Sigmoid colon (tissue), 7 donors: ENCODE measurements around the gene FITM2. TPM values are rescaled to one million over a fixed set of nuclear protein-coding genes. Genes with fewer than 3 reads are reported as not detected.

Experiments used
- DNase-seq: peaks from one replicate; pipeline ENCODE4 v3.0.0-alpha.2; 2019
- H3K27ac ChIP-seq, 4 donors: fragments of 200-600 bp; sonication (generic); one replicate each; pipeline ENCODE4 v1.5.1; 2016 to 2019; ENCODE audit warnings: mild to moderate bottlenecking in 1 of 4
- H3K27me3 ChIP-seq, 3 donors: fragments of 200-600 bp; sonication (generic); one replicate each; pipeline ENCODE4 v1.5.1; 2019; ENCODE audit warnings: mild to moderate bottlenecking in 1 of 3
- H3K36me3 ChIP-seq, 4 donors: fragments of 200-600 bp; sonication (generic); one replicate each; pipeline ENCODE4 v1.5.1; 2016 to 2019
- H3K4me1 ChIP-seq, 4 donors: fragments of 200-600 bp; sonication (generic); one replicate each; pipeline ENCODE4 v1.5.1; 2017 to 2019
- H3K4me3 ChIP-seq, 4 donors: fragments of 200-600 bp; sonication (generic); one replicate each; pipeline ENCODE4 v1.5.1; 2017 to 2019; ENCODE audit warnings: mild to moderate bottlenecking in 2 of 4, moderate library complexity in 1 of 4
- H3K9me3 ChIP-seq, 4 donors: fragments of 200-600 bp in 3 of 4; sonication (generic) in 3 of 4; one replicate each; pipeline versions ENCODE4 v1.5.1 to v1.6.1; 2013 to 2019
- EP300 ChIP-seq, 4 donors: sonication (generic); formaldehyde crosslinking; IDR thresholded peaks; one replicate each; pipeline ENCODE4 v1.6.1; 2017; ENCODE audit warnings: antibody characterized with exemption in 4 of 4
- POLR2A ChIP-seq, 2 donors: fragments of 450-650 bp; IDR thresholded peaks; one replicate each; pipeline ENCODE4 v1.6.1; 2016; ENCODE audit warnings: antibody characterized with exemption in 2 of 2, mild to moderate bottlenecking in 2 of 2, moderate library complexity in 2 of 2
- POLR2AphosphoS5 ChIP-seq, 4 donors: sonication (generic); formaldehyde crosslinking; IDR thresholded peaks; one replicate each; pipeline ENCODE4 v1.6.1; 2017; ENCODE audit warnings: antibody characterized with exemption in 4 of 4
- WGBS, 2 donors: extraction: QIAGEN DNeasy Blood & Tissue Kit; methylation state at CpG; one replicate each; pipeline ENCODE4 v1.1.7; 2013; 5-methylcytosine and 5-hydroxymethylcytosine counted together
- intact Hi-C: fragments of 100-400 bp; cut with DNase I; formaldehyde crosslinking; loops from one replicate; pipeline ENCODE4 v1.15.1; 2023
- polyA plus RNA-seq, 3 donors: library from polyadenylated mRNA; stranded (reverse); fragments of 200-250 nt; gene quantifications; one replicate each; pipeline ENCODE4 v1.2.3, GENCODE V29; 2013
- total RNA-seq, 4 donors: library from RNA; depleted of rRNA; stranded (reverse); fragments of >200 nt; gene quantifications; one replicate each; pipeline ENCODE4 v1.1.0, GENCODE V29; 2016
- TF ChIP-seq, protein P1 (sequence below), 4 experiments: fragments of 450-650 bp in 3 of 4; fragments of 200-600 bp in 1 of 4; IDR thresholded peaks; one replicate each; pipeline ENCODE4 v1.5.1; 2016 to 2019; ENCODE audit warnings: antibody characterized with exemption in 4 of 4, mild to moderate bottlenecking in 3 of 4, moderate library complexity in 2 of 4
- donor health status: healthy with polysubstance abuse.
- donor health status: Bipolar disorder and iron deficiency.
- donor health status: healthy.

FITM2 gene
- total RNA-seq, result 1 to 10 TPM; 6.1 to 9.1 (median 7.4) TPM
- 1 to 10 TPM in 2 of 3 donors, under 1 TPM in 1; 0.60 to 6.1 (median 1.4) TPM for polyA plus RNA-seq

- Histone ChIP-seq H3K27me3 (no peaks in the 10 kb centered on the region), H3K9me3 (no peaks in the 10 kb centered on the region), H3K4me3 (peak within 1 kb of the TSS; percentile 84 to 98 (median 92)), H3K4me1 (peaks cover 0 to 19% (median 17%) of the 10 kb centered on the region in 4 donors), H3K27ac (peak within 1 kb of the TSS; percentile 76 to 80 (median 79)), H3K36me3 (peaks cover 0 to 11% (median 3%) of the 10 kb centered on the region in 4 donors)
- DNase-seq, result peak; percentile 99
- intact Hi-C loops, result loop anchor here (1.0 to 10.0 kb wide), 5 partner anchors 96 to 574 kb away; partner anchors contain the start of gene YWHAB
- TF ChIP-seq EP300 (IDR thresholded peaks at IDR 0.05) (no peak), POLR2A (IDR thresholded peaks at IDR 0.05) (no peak), POLR2AphosphoS5 (IDR thresholded peaks at IDR 0.05) (peak; percentile 53 to 91 (median 80))
- TF ChIP-seq, protein P1, sequence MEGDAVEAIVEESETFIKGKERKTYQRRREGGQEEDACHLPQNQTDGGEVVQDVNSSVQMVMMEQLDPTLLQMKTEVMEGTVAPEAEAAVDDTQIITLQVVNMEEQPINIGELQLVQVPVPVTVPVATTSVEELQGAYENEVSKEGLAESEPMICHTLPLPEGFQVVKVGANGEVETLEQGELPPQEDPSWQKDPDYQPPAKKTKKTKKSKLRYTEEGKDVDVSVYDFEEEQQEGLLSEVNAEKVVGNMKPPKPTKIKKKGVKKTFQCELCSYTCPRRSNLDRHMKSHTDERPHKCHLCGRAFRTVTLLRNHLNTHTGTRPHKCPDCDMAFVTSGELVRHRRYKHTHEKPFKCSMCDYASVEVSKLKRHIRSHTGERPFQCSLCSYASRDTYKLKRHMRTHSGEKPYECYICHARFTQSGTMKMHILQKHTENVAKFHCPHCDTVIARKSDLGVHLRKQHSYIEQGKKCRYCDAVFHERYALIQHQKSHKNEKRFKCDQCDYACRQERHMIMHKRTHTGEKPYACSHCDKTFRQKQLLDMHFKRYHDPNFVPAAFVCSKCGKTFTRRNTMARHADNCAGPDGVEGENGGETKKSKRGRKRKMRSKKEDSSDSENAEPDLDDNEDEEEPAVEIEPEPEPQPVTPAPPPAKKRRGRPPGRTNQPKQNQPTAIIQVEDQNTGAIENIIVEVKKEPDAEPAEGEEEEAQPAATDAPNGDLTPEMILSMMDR (IDR thresholded peaks at IDR 0.05), result peak; percentile 86 to 92 (median 86)
- 1 to 2% methylated on average over 70 of the region's 70 CpGs for WGBS, 2 donors
Measured at GRCh38 chr20:44310664-44311639, at the start of gene FITM2. TSS of gene FITM2 (minus strand) at chr20:44311202. CDS start at chr20:44311148, 54 bp downstream.

- peaks cover 0 to 6% (median 0%) of the 10 kb centered on the region in 3 donors for H3K27me3 ChIP-seq
- H3K27ac ChIP-seq, result no peak overlapping the region
- H3K9me3 ChIP-seq, result no peaks in the 10 kb centered on the region
- TF ChIP-seq EP300 (IDR thresholded peaks at IDR 0.05), result no peak
- no peak for TF ChIP-seq POLR2AphosphoS5 (IDR thresholded peaks at IDR 0.05)
- TF ChIP-seq, protein P1 (IDR thresholded peaks at IDR 0.05), result no peak
- no peak for TF ChIP-seq POLR2A (IDR thresholded peaks at IDR 0.05)
- no peaks in the 10 kb centered on the region for H3K4me1 ChIP-seq
- no peak for DNase-seq
- intact Hi-C loops, result no loop called here
- H3K4me3 ChIP-seq, result no peak overlapping the region
- H3K36me3 ChIP-seq, result no peaks in the 10 kb centered on the region
Measured at GRCh38 chr20:44360221-44360620, 49.2 kb upstream of the FITM2 start.

DNA sequence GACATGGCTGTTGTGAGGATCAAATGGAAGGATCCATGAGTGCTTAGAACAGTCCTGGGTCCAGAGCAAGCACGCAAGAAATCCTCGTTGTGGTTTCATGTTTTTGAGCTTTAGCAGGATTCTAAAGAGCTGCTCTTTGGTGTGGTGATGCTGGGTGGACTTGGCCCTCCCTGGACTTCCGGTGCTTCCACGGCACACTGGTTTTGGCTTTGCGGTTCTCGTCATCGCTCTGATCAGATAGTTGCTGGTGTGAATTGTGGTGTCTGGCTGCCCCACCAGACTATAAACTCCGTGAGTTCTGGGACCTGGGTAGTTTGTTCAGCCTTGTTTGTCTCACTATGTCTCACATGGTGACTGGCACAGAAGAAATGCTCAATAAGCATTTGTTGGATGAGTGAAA is 47.8 kb upstream of the FITM2 start:
- H3K9me3 ChIP-seq, result no peaks in the 10 kb centered on the region
- no peak for DNase-seq
- no peaks in the 10 kb centered on the region for H3K36me3 ChIP-seq
- no peaks in the 10 kb centered on the region for H3K4me1 ChIP-seq
- TF ChIP-seq, protein P1 (IDR thresholded peaks at IDR 0.05), result no peak
- TF ChIP-seq POLR2A (IDR thresholded peaks at IDR 0.05) (no peak), EP300 (IDR thresholded peaks at IDR 0.05) (no peak), POLR2AphosphoS5 (IDR thresholded peaks at IDR 0.05) (no peak)
- peaks cover 0 to 6% (median 0%) of the 10 kb centered on the region in 3 donors for H3K27me3 ChIP-seq
- intact Hi-C loops, result no loop called here
- no peak overlapping the region for H3K4me3 ChIP-seq
- H3K27ac ChIP-seq, result no peak overlapping the region
- 18 to 75% methylated on average over 8 of the region's 8 CpGs for WGBS, 2 donors

- 9 to 49% methylated on average over 4 of the region's 4 CpGs for WGBS, 2 donors
- TF ChIP-seq, protein P1 (IDR thresholded peaks at IDR 0.05), result no peak
- peak in 2 of 4 donors; percentile 15 to 36 for TF ChIP-seq POLR2AphosphoS5 (IDR thresholded peaks at IDR 0.05)
- Histone ChIP-seq H3K27me3 (peaks cover 0 to 6% (median 0%) of the 10 kb centered on the region in 3 donors), H3K27ac (no peak overlapping the region), H3K9me3 (no peaks in the 10 kb centered on the region), H3K4me3 (no peak overlapping the region), H3K36me3 (no peaks in the 10 kb centered on the region), H3K4me1 (no peaks in the 10 kb centered on the region)
- no peak for DNase-seq
- intact Hi-C loops, result no loop called here
Measured at GRCh38 chr20:44357555-44358125, 46.6 kb upstream of the FITM2 start.
